ENCODE data around the gene MRPS2. TPM values are rescaled to one million over a fixed set of nuclear protein-coding genes. Genes with fewer than 3 reads are reported as not detected.
A peak's percentile ranks its signal among the peaks of the same experiment; 100 is the strongest.

The MRPS2 gene
- total RNA-seq, 2 donors from 2014 or later, result 50.2 to 53.1 TPM

GRCh38 chr9:135522137-135522877 lies 21.8 kb downstream of the MRPS2 start:
- Mint-ChIP-seq H3K27me3 (ENCODE audit: insufficient read depth) (no peaks in the 10 kb centered on the region), H3K27ac (no peak overlapping the region), H3K36me3 (ENCODE audit: low read depth) (no peaks in the 10 kb centered on the region), H3K4me3 (no peak overlapping the region), H3K4me1 (no peaks in the 10 kb centered on the region), H3K9me3 (no peaks in the 10 kb centered on the region)
- DNase-seq, result peak; percentile 44
- H3K27me3 ChIP-seq (ENCODE audit: control insufficient read depth, insufficient read depth, low read length, poor library complexity, severe bottlenecking), result no peaks in the 10 kb centered on the region
- WGBS, 2 experiments (ENCODE audit: insufficient coverage in 1 of 2, insufficient read length in 1 of 2), result 88 to 93% methylated on average over 10 to 16 of the region's 16 CpGs
- H3K4me3 ChIP-seq (ENCODE audit: low read length), result no peak overlapping the region
- no peak overlapping the region for H3K27ac ChIP-seq (ENCODE audit: low read depth, low read length)
- TF ChIP-seq CTCF (conservative IDR thresholded peaks at IDR 0.05), result no peak
- H3K4me1 ChIP-seq (ENCODE audit: control insufficient read depth, insufficient read depth, low read length), result no peaks in the 10 kb centered on the region
- H3K36me3 ChIP-seq (ENCODE audit: control insufficient read depth, insufficient read depth, low read length), result no peaks in the 10 kb centered on the region
- no peak overlapping the region for H3K9ac ChIP-seq (ENCODE audit: extremely low read depth, low read length, poor library complexity, severe bottlenecking)
- H3K9me3 ChIP-seq (ENCODE audit: control insufficient read depth, low read length), result no peaks in the 10 kb centered on the region

- Histone ChIP-seq H3K4me3 (ENCODE audit: low read length) (no peak overlapping the region), H3K36me3 (ENCODE audit: control insufficient read depth, insufficient read depth, low read length) (no peaks in the 10 kb centered on the region), H3K27ac (ENCODE audit: low read depth, low read length) (no peak overlapping the region), H3K9ac (ENCODE audit: extremely low read depth, low read length, poor library complexity, severe bottlenecking) (no peak overlapping the region), H3K4me1 (ENCODE audit: control insufficient read depth, insufficient read depth, low read length) (no peaks in the 10 kb centered on the region), H3K9me3 (ENCODE audit: control insufficient read depth, low read length) (no peaks in the 10 kb centered on the region), H3K27me3 (ENCODE audit: control insufficient read depth, insufficient read depth, low read length, poor library complexity, severe bottlenecking) (no peaks in the 10 kb centered on the region)
- Mint-ChIP-seq H3K4me1 (no peaks in the 10 kb centered on the region), H3K4me3 (no peak overlapping the region), H3K27me3 (ENCODE audit: insufficient read depth) (no peaks in the 10 kb centered on the region), H3K36me3 (ENCODE audit: low read depth) (no peaks in the 10 kb centered on the region), H3K9me3 (no peaks in the 10 kb centered on the region), H3K27ac (no peak overlapping the region)
- no peak for TF ChIP-seq CTCF (conservative IDR thresholded peaks at IDR 0.05)
- WGBS, 2 experiments (ENCODE audit: insufficient coverage in 1 of 2, insufficient read length in 1 of 2), result 90 to 97% methylated on average over 14 to 17 of the region's 17 CpGs
- peak; percentile 53 for DNase-seq
Observed at GRCh38 chr9:135522931-135523330, 22.4 kb downstream of the MRPS2 start.

- H3K9ac ChIP-seq (ENCODE audit: extremely low read depth, low read length, poor library complexity, severe bottlenecking), result no peak overlapping the region
- no peaks in the 10 kb centered on the region for H3K27me3 ChIP-seq (ENCODE audit: control insufficient read depth, insufficient read depth, low read length, poor library complexity, severe bottlenecking)
- H3K27ac ChIP-seq (ENCODE audit: low read depth, low read length), result no peak overlapping the region
- no peaks in the 10 kb centered on the region for H3K36me3 Mint-ChIP-seq (ENCODE audit: low read depth)
- no peak overlapping the region for H3K27ac Mint-ChIP-seq
- no peak overlapping the region for H3K4me3 Mint-ChIP-seq
- 76 to 90% methylated on average over 14 to 21 of the region's 21 CpGs for WGBS, 2 experiments (ENCODE audit: insufficient coverage in 1 of 2, insufficient read length in 1 of 2)
- peak; percentile 61 for DNase-seq
- H3K9me3 Mint-ChIP-seq, result no peaks in the 10 kb centered on the region
- H3K27me3 Mint-ChIP-seq (ENCODE audit: insufficient read depth), result no peaks in the 10 kb centered on the region
- H3K9me3 ChIP-seq (ENCODE audit: control insufficient read depth, low read length), result no peaks in the 10 kb centered on the region
- H3K4me1 Mint-ChIP-seq, result no peaks in the 10 kb centered on the region
- TF ChIP-seq CTCF (conservative IDR thresholded peaks at IDR 0.05), result peak; percentile 41
- H3K36me3 ChIP-seq (ENCODE audit: control insufficient read depth, insufficient read depth, low read length), result no peaks in the 10 kb centered on the region
- H3K4me1 ChIP-seq (ENCODE audit: control insufficient read depth, insufficient read depth, low read length), result no peaks in the 10 kb centered on the region
- no peak overlapping the region for H3K4me3 ChIP-seq (ENCODE audit: low read length)
Observed at GRCh38 chr9:135523521-135524129, 23.1 kb downstream of the MRPS2 start.
